ENCODE results near the gene ATRAID. TPM values are rescaled to one million over a fixed set of nuclear protein-coding genes. Genes with fewer than 3 reads are reported as not detected.

ATRAID gene
- total and polyA plus RNA-seq, 2 donors (not counting 1 experiment from before 2014, with no cell fraction given): 176 to 235 TPM

DNA sequence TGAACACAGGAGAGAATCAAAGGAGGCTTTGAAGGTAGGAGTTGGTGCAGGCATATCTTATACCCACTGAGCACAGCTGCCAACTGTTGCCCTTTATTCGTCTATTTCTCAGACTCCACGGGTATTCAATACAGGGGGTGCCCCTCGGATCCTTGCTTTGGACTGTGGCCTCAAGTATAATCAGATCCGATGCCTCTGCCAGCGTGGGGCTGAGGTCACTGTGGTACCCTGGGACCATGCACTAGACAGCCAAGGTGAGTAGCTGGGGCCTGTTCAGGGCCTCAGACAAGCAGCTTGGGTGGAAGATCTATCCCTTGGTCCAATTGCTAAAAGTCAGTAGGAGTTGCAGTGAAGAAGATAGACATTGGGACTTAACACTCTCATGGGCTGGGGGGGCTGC lies 10.6 kb downstream of the ATRAID start:
- H3K79me2 ChIP-seq (ENCODE audit: control insufficient read depth, insufficient read depth, low read length): peaks cover 6% of the 10 kb centered on the region
- H4K20me1 ChIP-seq (ENCODE audit: control insufficient read depth, extremely low read depth, insufficient read depth, low read length): no peaks in the 10 kb centered on the region
- H3K9ac ChIP-seq (ENCODE audit: insufficient read depth, low read length): no peak overlapping the region
- peaks cover 21% of the 10 kb centered on the region for H3K36me3 ChIP-seq (ENCODE audit: control insufficient read depth, insufficient read depth, low read length)
- TF ChIP-seq EZH2 (IDR thresholded peaks at IDR 0.05; ENCODE audit: low read length, missing control alignments): no peak
- TF ChIP-seq, protein P1, sequence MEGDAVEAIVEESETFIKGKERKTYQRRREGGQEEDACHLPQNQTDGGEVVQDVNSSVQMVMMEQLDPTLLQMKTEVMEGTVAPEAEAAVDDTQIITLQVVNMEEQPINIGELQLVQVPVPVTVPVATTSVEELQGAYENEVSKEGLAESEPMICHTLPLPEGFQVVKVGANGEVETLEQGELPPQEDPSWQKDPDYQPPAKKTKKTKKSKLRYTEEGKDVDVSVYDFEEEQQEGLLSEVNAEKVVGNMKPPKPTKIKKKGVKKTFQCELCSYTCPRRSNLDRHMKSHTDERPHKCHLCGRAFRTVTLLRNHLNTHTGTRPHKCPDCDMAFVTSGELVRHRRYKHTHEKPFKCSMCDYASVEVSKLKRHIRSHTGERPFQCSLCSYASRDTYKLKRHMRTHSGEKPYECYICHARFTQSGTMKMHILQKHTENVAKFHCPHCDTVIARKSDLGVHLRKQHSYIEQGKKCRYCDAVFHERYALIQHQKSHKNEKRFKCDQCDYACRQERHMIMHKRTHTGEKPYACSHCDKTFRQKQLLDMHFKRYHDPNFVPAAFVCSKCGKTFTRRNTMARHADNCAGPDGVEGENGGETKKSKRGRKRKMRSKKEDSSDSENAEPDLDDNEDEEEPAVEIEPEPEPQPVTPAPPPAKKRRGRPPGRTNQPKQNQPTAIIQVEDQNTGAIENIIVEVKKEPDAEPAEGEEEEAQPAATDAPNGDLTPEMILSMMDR (conservative IDR thresholded peaks at IDR 0.05 in 1 of 2, IDR thresholded peaks at IDR 0.05 in 1 of 2; ENCODE audit: low read depth in 1 of 2, low read length in 2 of 2): no peak
- no peak overlapping the region for H3K4me3 ChIP-seq (replicated peaks in 1 of 4; ENCODE audit: control extremely low read depth in 1 of 4, insufficient read depth in 1 of 4, low read depth in 3 of 4, low read length in 4 of 4)
- H3K4me1 ChIP-seq (ENCODE audit: control insufficient read depth, extremely low read depth, insufficient read depth, low read length): peaks cover 3% of the 10 kb centered on the region
- H3K9me3 ChIP-seq (ENCODE audit: control insufficient read depth, insufficient read depth, low read depth, low read length): no peaks in the 10 kb centered on the region
- no peak for DNase-seq (ENCODE audit: low read depth in 2 of 2)
- no peak overlapping the region for H2AFZ ChIP-seq (ENCODE audit: low read length)
- no peak overlapping the region for H3K27ac ChIP-seq (ENCODE audit: insufficient read depth, low read length)
- no peaks in the 10 kb centered on the region for H3K27me3 ChIP-seq (ENCODE audit: control insufficient read depth, insufficient read depth, low read length)
- H3K4me2 ChIP-seq (ENCODE audit: extremely low read depth, insufficient read depth, low read length): no peak overlapping the region

DNA sequence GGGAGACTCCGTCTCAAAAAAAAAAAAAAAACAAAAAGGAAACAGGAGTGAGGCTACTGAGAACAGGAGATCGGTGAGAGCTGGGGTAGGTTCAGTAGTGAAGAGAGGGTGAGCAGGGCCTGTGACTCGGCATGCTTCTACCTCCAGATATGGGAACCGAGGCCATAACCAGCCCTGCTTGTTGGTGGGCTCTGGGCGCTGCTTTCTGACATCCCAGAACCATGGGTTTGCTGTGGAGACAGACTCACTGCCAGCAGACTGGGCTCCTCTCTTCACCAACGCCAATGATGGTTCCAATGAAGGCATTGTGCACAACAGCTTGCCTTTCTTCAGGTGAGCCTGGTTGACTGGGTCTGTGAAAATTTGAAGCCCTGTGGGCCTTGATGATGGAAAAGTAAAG lies 11.6 kb downstream of the ATRAID start:
- H3K27me3 ChIP-seq (ENCODE audit: control insufficient read depth, insufficient read depth, low read length): no peaks in the 10 kb centered on the region
- H4K20me1 ChIP-seq (ENCODE audit: control insufficient read depth, extremely low read depth, insufficient read depth, low read length): no peaks in the 10 kb centered on the region
- no peak overlapping the region for H3K27ac ChIP-seq (ENCODE audit: insufficient read depth, low read length)
- H3K4me2 ChIP-seq (ENCODE audit: extremely low read depth, insufficient read depth, low read length): no peak overlapping the region
- H3K9ac ChIP-seq (ENCODE audit: insufficient read depth, low read length): no peak overlapping the region
- H3K79me2 ChIP-seq (ENCODE audit: control insufficient read depth, insufficient read depth, low read length): no peaks in the 10 kb centered on the region
- no peak for TF ChIP-seq EZH2 (IDR thresholded peaks at IDR 0.05; ENCODE audit: low read length, missing control alignments)
- TF ChIP-seq, protein P1 (conservative IDR thresholded peaks at IDR 0.05 in 1 of 2, IDR thresholded peaks at IDR 0.05 in 1 of 2; ENCODE audit: low read depth in 1 of 2, low read length in 2 of 2): no peak
- H3K4me1 ChIP-seq (ENCODE audit: control insufficient read depth, extremely low read depth, insufficient read depth, low read length): peaks cover under 1% of the 10 kb centered on the region
- DNase-seq (ENCODE audit: low read depth in 2 of 2): no peak
- H3K36me3 ChIP-seq (ENCODE audit: control insufficient read depth, insufficient read depth, low read length): peaks cover 21% of the 10 kb centered on the region
- no peak overlapping the region for H2AFZ ChIP-seq (ENCODE audit: low read length)
- no peak overlapping the region for H3K4me3 ChIP-seq (replicated peaks in 1 of 4; ENCODE audit: control extremely low read depth in 1 of 4, insufficient read depth in 1 of 4, low read depth in 3 of 4, low read length in 4 of 4)
- no peaks in the 10 kb centered on the region for H3K9me3 ChIP-seq (ENCODE audit: control insufficient read depth, insufficient read depth, low read depth, low read length)

DNA sequence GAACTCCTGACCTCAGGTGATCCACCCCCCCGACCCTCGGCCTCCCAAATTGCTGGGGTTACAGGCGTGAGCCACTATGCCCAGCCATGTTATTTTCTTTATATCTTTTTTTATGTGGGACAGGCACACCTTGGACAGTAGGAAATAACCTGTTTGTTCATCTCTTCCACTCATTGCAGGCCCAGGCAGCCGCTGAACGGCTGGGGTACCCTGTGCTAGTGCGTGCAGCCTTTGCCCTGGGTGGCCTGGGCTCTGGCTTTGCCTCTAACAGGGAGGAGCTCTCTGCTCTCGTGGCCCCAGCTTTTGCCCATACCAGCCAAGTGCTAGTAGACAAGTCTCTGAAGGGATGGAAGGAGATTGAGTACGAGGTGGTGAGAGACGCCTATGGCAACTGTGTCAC lies 13.7 kb downstream of the ATRAID start:
- Histone ChIP-seq H3K4me2 (ENCODE audit: extremely low read depth, insufficient read depth, low read length) (no peak overlapping the region), H3K9ac (ENCODE audit: insufficient read depth, low read length) (no peak overlapping the region), H4K20me1 (ENCODE audit: control insufficient read depth, extremely low read depth, insufficient read depth, low read length) (no peaks in the 10 kb centered on the region), H3K27ac (ENCODE audit: insufficient read depth, low read length) (no peak overlapping the region), H3K4me3 (replicated peaks in 1 of 4; ENCODE audit: control extremely low read depth in 1 of 4, insufficient read depth in 1 of 4, low read depth in 3 of 4, low read length in 4 of 4) (no peak overlapping the region), H3K79me2 (ENCODE audit: control insufficient read depth, insufficient read depth, low read length) (no peaks in the 10 kb centered on the region), H3K27me3 (ENCODE audit: control insufficient read depth, insufficient read depth, low read length) (no peaks in the 10 kb centered on the region), H3K36me3 (ENCODE audit: control insufficient read depth, insufficient read depth, low read length) (peaks cover 21% of the 10 kb centered on the region), H3K4me1 (ENCODE audit: control insufficient read depth, extremely low read depth, insufficient read depth, low read length) (no peaks in the 10 kb centered on the region), H2AFZ (ENCODE audit: low read length) (no peak overlapping the region), H3K9me3 (ENCODE audit: control insufficient read depth, insufficient read depth, low read depth, low read length) (no peaks in the 10 kb centered on the region)
- no peak for TF ChIP-seq EZH2 (IDR thresholded peaks at IDR 0.05; ENCODE audit: low read length, missing control alignments)
- TF ChIP-seq, protein P1 (conservative IDR thresholded peaks at IDR 0.05 in 1 of 2, IDR thresholded peaks at IDR 0.05 in 1 of 2; ENCODE audit: low read depth in 1 of 2, low read length in 2 of 2): no peak
- DNase-seq (ENCODE audit: low read depth in 2 of 2): no peak

Measured in fibroblast of lung (primary cell).